Activated CD8-positive, alpha-beta memory T cell treated with anti-CD3 and anti-CD28 coated beads, Interleukin-2, amount 50 U/mL, for 1 hour (primary cell): Measurements from ENCODE around the gene NOS1AP.
"Not testable (repeated sequence)": the region's sequence is repeated elsewhere in the genome, so short reads cannot be mapped to it uniquely, and the experiment has no call there.

Experiments
- DNase-seq: peaks from one replicate; pipeline ENCODE4 v3.0.0-alpha.2; 2020; ENCODE audit errors: extremely low read depth

Gene NOS1AP

DNA sequence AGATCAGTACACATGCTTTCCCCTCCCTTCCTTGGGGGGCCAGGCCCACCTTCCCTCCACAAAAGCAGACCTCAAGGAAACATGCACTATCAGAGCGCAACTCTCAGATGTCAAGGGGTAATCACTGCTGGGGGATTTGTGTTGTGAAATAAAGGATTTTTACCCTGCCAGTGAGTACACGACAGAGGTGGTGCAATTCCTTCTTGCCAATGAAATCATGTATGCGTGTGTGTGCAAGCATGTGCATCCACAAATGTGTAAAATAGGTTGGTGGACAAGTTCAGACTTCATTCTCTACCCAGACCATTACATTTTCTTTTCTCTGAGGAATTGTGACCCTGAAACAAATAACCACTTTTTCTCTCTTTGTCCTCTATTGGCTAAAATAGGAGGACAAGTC is 9.8 kb upstream of the NOS1AP start:
- DNase-seq, result no peak

DNA sequence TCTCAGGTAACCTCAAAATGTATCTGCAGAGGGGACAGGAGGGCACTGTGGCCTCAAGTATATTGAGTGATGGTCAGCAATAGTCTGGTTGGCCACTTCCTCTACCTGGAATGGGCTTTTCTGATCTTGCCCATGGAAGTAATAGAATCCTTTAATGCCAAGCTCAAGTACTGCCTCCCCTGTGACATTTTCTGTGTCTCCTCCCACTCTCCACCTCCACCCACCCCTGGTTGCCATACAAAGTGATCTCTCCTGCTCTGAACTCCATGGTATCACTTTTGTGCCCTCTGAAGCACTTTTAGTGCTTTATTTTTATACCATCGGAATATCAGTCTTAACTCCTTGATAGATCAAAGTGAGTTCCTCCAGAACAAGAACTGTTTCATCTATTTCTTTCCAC is 9.2 kb upstream of the NOS1AP start:
- DNase-seq, result no peak

DNA sequence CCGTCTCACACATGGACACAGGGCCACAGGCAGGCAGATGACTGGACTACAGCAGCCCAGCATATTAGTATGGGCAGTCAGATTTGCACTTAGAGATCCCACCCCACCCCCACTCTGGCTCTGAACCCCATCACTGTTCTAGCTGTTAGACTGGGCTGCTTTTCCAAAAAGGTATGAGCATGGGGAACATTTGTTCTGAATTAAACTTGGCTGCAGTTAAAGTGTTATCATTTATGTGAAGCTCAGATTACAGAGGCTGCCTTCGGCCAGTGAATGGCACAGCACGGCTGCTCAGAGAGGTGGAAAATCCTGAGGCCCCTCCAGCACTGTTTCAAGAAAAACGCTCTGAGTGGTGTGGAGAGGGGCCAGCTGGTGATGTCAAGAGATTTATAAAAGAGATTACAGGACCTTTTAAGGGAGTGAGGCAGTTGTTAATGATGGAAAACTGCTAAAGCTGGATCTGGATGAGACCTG is 6.9 kb upstream of the NOS1AP start:
- no peak for DNase-seq

DNA sequence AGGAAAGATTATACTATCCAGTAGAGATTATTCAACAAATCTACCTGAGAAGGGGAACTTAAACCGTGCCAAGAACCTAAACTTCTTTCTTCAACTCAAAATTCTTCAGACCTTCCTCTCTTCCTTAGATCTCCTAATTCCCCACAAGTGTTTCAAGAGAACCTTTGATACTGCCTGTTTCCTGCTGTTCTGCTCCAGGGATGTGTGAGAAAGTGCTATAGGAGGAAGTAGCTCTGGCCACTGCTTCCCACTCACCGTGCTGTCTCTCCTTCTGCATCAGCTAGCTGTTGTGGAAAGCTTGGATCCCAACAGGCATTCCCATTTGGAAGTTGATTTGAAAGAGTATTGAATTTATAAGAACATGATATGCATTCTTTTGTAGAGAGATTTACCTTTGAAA is 4.5 kb upstream of the NOS1AP start:
- DNase-seq, result no peak

DNA sequence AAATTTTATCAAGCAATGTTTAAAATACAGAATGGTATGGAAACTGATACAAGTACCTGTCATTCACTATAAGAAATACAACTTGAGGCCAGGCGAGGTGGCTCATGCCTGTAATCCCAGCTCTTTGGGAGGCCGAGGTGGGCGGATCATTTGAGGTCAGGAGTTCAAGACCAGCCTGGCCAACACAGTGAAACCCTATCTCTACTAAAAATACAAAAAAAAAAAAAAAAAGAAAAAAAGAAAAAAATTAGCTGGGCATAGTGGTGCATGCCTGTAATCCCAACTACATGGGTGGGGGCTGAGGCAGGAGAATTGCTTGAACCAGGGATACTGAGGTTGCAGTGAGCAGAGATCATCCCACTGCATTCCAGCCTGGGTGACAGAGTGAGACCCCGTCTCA is 2.7 kb upstream of the NOS1AP start:
- not testable (repeated sequence) for DNase-seq

DNA sequence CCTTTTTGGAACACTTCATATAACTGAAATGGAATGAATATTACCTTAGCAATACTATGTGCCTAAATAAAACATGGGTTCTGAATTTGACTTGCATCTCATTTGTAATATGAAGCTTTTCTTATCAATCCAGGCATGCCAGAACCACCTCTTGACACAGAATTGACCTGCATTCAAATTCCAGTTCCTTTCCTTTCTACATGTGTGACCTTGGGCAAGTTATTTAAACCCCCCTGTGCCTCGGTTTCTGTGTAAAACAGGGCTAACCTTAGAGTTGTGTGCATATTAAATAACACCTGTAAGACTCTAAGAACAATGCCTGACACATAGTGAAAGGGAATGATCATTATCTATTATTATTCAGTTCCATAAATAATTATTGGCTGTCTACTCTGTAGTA is 2.0 kb upstream of the NOS1AP start:
- no peak for DNase-seq

DNA sequence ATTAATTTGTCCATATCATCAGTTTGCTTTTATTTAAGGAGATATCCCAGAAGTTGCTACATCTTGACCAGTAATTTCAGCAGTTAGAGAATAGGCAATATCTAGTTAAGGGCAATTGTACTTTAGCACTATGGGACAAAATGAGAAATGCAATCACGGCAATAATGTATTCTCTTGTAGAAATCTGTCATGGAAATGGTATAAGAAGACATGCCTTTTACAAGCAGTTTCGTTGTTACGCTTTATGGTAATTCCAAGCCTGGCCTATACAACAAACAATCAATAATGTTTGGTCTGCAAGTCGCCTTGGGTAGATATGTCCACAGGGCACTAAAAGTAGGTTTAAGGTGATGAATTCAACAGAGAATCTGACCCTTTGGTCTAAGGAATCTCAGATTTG is 1.2 kb upstream of the NOS1AP start:
- DNase-seq, result no peak

DNA sequence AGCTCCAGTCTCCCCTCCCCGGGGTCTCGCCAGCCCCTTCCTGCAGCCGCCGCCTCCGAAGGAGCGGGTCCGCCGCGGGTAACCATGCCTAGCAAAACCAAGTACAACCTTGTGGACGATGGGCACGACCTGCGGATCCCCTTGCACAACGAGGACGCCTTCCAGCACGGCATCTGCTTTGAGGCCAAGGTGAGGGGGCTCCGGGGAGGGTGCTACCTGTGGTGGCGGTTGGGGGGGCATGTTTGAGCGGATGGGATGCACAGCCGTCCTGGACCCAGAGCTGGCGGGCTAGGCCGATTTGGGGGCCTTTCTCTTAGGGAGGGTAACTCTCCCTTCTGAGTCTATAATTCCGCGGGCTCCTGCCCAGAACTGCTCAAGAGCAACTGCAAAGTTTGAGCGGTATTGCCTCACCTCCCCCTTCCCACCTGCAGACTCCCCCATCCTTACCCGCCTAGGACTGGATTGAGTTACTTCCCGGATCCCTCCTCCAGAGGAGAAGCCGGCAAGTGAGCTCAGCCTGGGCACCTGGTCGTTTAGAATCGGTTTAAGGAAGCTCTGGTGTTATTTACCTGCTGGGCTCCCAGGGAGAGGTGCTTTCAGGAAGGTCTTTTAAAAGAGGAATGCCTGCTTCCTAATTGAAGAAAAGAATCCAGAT is 730 bp downstream of the NOS1AP start:
- no peak for DNase-seq

DNA sequence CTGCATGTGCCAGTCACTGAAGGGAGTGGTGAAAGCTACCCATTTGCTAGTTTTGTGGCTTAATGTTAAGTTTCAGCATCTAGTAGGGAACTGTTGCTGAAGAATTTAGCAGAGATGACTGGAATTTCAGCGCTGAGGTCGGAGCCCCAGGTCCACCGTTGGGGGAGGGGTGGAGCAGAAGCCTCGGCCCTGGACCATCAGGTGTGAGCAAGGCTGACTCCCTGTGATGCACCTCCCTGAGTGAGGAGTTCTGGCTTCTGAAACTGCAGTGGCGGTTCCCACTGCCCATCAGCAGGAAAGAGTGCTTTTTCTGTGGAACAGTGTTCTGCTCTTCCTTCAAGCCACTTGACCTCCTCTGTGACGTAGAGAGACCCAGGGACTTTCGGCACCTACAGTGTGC is 1.3 kb downstream of the NOS1AP start:
- no peak for DNase-seq

DNA sequence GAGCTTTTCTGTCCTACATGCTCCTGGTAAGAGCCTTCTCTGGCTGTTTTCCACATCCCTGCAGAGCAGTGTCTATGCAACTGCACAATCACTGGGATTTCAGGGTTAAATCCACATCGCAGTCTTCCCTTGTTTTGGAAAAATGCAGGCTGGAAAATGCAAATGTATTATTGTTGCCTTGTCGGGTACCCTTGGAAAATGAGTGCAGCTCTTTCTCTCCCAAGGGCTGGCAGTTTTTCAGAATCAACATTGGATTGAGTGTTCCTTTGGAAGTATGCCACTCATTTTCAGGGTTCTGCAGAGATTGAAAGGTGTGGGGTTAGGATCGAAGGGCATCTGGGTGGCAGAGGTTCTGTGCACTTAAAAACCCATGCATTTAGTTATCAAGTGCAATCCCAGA is 3.2 kb downstream of the NOS1AP start:
- DNase-seq, result no peak

DNA sequence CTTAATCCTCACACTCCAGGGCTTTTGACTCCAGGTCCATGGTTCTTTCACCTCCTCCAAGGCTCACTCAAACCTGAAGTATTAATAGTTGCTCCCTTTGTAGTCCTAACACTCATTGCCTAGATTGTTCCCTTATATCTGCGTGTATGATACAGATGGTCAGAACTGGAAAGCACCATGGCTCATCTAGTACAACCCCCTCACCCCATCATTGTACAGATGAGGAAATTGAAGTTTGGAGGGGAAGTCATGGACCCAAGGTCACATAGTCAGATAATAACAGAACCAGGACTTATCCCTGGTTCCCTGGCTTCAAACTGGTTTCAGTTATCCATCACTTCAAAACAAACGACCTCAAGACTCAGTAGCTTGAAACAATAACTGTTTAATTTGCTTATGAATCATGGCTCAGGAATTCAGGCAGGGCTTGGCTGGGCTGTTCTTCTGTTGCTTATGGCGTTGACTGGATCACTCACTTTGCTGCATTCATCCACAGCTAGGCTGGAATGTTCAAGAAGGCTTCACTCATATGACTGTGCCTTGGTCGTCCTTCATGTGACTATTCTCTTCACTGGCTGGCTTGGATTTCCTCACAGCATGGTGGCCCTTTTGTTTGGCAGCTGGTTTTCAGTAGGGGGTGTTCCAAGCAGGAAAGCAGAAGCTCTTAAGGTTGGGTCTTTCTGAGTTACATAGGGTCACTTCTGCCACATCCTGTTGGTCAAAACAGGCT is 5.0 kb downstream of the NOS1AP start:
- DNase-seq, result no peak

DNA sequence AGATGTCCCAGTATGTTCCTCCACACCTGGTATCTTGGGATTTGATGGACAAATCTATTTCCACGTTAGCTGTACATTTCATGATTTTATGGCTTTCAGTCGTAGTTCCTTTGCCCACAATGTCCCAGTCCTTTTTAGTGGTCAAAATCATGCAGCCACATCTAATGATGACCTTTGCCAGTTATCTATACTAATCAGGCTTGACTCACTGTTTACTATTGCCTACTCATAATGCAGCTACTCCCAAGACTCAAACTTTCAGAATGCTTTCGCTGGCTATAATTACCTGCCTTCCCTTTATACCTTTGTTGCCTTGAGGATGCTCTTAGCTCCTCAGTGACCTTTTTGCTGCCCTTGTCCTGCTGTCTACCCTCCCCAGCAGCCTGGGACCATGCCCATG is 6.4 kb downstream of the NOS1AP start:
- DNase-seq, result no peak

DNA sequence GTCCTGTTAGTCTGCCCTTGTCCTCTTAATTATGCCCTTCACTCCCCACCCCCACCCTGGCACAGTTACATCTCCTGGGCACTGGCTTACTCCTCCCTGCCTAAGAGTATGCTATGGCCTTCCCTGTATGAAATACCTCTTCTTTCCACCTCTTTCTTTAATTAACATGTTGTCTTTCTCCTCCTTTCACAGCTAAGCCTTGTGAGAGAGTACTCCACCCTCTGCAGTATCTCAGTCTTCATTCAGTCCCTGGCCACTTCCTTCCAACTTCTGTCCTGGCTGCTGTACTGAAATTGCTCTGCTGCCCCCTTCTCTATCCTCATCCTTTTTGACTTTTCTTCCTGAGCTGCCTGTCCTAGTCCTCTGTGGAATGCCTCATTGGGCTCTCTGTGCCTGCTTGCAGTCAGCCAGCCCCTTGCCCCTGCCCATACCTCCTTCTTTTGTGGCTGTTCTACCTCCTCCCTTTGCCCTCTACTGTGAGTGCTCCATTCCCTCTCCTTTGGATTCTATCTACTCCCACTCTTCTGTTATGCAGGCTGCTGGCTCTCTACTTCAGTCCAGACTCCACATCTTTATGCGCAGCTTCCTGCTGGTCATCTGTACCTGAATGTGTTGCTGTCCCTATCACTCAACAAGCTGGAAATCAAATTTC is 8.3 kb downstream of the NOS1AP start:
- DNase-seq, result no peak

DNA sequence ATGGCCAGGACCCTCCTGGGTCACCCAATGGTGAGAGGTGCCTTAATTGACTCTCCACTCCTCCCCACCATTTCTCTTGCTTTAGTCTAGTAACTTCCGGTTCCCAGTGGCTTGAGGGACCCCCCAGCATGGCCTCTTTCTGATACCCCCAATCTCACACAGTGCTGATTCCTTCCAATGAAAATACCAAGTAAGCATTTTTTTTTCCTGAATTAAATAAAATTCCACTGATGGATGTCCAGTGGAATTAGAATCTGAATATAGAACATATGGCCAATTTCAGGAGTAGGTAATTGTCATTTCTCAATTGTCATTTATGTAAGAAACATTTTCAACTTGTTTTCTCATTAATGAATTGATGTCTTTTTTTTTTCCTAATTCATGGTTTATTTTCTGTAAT is 9.5 kb downstream of the NOS1AP start:
- DNase-seq, result no peak

DNA sequence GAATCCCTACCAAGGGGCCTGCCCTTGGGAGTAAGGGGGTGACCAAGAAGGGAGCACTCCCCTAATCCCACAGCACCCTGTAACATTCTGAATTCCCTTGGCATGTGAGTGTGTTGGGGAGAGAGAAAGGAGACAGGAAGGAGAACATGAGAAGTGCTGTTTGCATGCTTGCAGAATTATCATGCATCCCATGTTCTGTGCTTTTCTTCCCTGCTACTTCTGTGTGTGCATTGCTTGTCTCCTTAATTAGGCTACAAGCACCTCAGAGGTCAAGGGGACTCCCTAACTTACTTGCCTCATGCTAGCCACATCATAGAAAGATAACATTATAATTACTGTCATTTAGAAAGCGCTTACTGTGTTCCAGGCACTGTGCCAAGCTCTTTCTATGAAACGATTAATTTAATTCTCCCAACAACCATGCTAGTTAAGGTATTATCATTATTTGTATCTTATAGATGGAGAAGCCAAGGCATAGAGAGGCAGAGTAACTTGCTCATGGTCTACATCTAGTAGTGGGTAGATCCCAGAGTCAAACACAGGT is 11.1 kb downstream of the NOS1AP start:
- no peak for DNase-seq

DNA sequence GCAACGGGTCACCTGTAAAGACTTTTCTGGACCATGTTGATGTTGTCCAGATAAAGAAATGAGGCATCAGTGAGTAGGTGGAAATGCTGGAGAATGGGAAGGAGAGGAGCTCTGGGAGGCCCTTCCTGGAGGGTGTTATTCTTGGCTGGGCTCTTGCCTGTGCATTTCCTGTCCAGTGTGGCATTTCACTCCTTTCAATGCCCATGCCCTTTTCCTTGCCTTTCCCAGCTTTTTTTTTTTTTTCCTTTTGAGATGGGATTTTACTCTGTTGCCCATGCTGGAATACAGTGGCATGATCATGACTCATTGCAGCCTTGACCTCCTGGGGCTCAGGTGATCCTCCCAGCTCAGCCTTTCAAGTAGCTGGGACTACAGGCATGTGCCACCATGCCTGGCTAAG is 11.8 kb downstream of the NOS1AP start:
- DNase-seq, result no peak

DNA sequence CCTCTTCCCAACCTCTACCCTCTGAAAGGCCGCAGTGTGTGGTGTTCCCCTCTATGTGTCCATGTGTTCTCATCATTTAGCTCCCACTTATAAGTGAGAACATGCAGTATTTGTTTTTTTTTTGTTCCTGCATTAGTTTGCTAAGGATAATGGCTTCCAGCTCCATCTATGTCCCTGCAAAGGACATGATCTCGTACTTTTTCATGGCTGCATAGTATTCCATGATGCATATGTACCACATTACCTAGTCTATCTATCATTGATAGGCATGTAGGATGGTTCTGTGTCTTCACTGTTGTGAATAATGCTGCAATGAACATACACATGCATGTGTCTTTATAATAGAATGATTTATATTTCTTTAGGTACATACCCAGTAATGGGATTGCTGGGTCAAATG is 12.6 kb downstream of the NOS1AP start:
- DNase-seq, result not testable (repeated sequence)

DNA sequence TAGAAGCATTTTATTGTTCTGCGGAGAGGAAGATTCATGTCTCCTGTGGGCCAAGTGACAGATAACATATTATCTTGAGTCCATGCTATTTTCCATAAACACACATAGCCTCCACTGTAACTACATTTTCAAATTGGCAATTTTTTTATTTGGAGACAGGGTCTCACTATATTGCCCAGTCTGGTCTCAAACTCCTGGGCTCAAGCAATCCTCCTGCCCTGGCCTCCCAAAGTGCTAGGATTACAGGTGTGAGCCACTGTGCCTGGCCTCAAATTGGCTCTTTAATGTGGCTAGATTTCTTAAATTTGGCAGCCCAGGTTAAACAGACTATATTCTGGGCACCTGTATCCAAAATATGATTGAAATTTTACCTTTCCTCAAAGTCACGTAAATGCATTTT is 13.8 kb downstream of the NOS1AP start:
- no peak for DNase-seq

DNA sequence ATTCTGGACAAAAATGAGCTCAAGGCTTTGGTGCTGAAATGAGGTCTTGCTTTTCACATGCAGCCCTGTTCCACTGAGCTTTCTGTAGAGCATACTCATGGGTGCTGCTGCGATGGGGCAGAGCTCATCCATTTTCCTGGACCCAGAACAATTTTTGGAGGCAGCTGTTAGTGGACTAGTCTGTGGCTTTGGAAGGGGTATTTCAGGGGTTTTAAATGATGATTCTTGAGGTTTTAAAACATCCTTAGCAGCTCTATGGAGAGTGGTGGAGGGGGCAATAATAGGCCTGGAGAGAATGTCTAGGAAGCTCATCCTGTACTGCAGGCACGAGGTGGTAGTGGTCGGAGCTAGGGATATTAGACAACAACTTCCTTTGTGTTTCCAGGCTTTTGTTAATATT is 16.5 kb downstream of the NOS1AP start:
- DNase-seq, result no peak

DNA sequence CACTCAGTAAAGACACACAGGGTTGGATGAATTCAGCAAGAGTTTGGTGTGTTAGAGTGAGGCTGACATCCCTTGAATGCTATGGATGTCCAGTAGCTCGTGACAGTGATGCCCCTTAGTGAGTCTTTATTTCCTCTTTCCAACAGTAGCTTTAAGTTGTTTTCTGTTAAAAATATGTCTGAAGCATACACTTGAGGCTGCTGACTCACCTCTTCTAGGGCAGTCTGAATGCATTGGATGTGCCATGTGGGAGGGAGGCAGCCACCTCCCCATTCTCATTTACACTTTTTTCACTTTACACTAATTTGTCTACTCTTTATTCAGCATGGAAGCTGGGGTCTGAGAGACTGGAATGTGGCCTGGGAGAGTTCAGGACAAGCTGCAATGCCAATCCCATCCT is 17.6 kb downstream of the NOS1AP start:
- no peak for DNase-seq

DNA sequence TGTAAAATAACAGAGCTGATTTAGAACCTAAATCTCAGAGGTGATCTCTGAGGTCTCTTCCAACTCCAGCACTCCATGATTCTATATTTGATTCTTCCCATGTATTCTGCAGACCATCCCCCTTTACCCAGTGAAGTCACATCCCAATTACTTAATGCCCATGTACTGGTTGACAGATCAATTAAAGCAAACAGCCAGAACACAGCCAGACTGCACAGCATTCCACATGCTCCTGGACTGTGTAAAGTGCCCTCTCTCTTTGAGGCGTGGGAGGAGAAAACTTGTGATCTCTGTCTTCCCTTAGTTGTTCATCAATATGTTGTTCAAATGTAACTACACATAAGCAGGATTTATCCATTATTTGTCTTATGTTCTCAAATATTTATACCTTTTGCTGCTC is 18.1 kb downstream of the NOS1AP start:
- DNase-seq, result no peak

DNA sequence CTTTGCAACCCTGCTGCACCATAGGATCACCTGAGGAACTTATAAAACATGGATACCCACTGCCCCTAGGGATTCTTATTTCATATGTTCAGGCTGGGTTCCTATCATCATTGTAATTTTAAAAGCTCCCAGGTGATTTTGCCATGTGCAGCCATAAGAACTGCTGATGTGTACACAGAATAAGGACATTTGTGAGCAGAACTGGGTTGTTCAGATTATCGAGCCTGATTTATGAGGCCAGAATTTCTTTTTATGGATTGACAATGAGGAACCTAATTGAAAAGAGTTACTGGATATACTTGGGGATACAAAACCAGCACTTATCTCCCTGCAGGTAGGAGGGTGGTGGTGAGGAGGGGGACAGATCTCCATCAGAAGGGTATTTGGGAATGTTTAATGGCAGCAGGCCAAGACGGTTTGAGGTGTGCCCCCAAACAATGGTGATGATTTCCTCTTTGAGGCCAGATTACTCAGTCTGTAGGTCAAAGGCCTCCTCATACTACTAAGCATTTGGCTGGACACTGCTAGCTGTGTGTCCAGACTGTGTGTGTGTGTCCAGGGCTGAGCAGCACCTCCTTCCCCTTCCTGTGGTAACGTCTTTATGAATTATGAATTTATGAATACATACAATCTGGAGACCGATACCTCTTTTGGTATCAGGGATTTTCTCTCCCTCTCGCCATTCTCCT is 18.9 kb downstream of the NOS1AP start:
- no peak for DNase-seq
